Natural killer cell (primary cell): ENCODE measurements around the gene SH3D19. TPM values are rescaled to one million over a fixed set of nuclear protein-coding genes. Genes with fewer than 3 reads are reported as not detected.

ENCODE experiments used
- ATAC-seq, 3 donors: fragments of 150-1000 bp in 2 of 3; fragments of 200-7000 bp in 1 of 3; cut with Tn5 transposase; 1 replicate in 1 of 3; 2 replicates in 2 of 3; pipeline ENCODE4 v1.10.0; 2021; ENCODE audit warnings: mild to moderate bottlenecking in 2 of 3, moderate library complexity in 2 of 3
- DNase-seq, 2 donors: peaks; one replicate each; pipeline versions ENCODE4 v3.0.0 to v3.0.0-alpha.2; 2013 to 2021; ENCODE audit warnings: mixed read lengths in 1 of 2
- H3K27ac ChIP-seq: one replicate; pipeline ENCODE4 v1.5.1; 2013; ENCODE audit warnings: mild to moderate bottlenecking, low read length
- H3K27me3 ChIP-seq: one replicate; pipeline ENCODE4 v1.6.1; 2013; ENCODE audit warnings: low read length; ENCODE audit not compliant: control insufficient read depth, insufficient read depth
- H3K36me3 ChIP-seq: one replicate; pipeline ENCODE4 v1.6.1; 2013; ENCODE audit warnings: low read length; ENCODE audit not compliant: control insufficient read depth, insufficient read depth
- H3K4me1 ChIP-seq: one replicate; pipeline ENCODE4 v1.6.1; 2013; ENCODE audit warnings: low read length; ENCODE audit not compliant: control insufficient read depth, insufficient read depth
- H3K4me3 ChIP-seq: one replicate; pipeline ENCODE4 v1.5.1; 2013; ENCODE audit warnings: low read length
- H3K9me3 ChIP-seq: one replicate; pipeline ENCODE4 v1.6.1; 2013; ENCODE audit warnings: low read length; ENCODE audit not compliant: control insufficient read depth, insufficient read depth
- H3K27ac Mint-ChIP-seq, 2 donors: one replicate each; pipeline ENCODE4 v1.8.0; 2022; ENCODE audit warnings: mild to moderate bottlenecking in 2 of 2, mixed read lengths in 2 of 2, moderate library complexity in 1 of 2
- H3K27me3 Mint-ChIP-seq, 2 donors: one replicate each; pipeline ENCODE4 v1.8.0; 2022; ENCODE audit warnings: low read depth in 2 of 2, mixed read lengths in 2 of 2
- H3K36me3 Mint-ChIP-seq: one replicate; pipeline ENCODE4 v1.8.0; 2022; ENCODE audit warnings: mixed read lengths
- H3K4me1 Mint-ChIP-seq, 2 donors: one replicate each; pipeline ENCODE4 v1.8.0; 2022; ENCODE audit warnings: mixed read lengths in 2 of 2
- H3K4me3 Mint-ChIP-seq: one replicate; pipeline ENCODE4 v1.8.0; 2022; ENCODE audit warnings: mild to moderate bottlenecking, moderate library complexity, mixed read lengths
- H3K9me3 Mint-ChIP-seq, 2 donors: one replicate each; pipeline ENCODE4 v1.8.0; 2022; ENCODE audit warnings: mixed read lengths in 2 of 2
- CTCF ChIP-seq: fragments of 200-600 bp; IDR thresholded peaks from one replicate; pipeline ENCODE4 v1.8.0; 2022; ENCODE audit warnings: antibody characterized with exemption
- WGBS: methylation state at CpG from one replicate; pipeline ENCODE4 v1.1.7; 2013; ENCODE audit warnings: missing lambda C conversion rate; ENCODE audit not compliant: insufficient coverage; 5-methylcytosine and 5-hydroxymethylcytosine counted together
- intact Hi-C: fragments of 100-400 bp; cut with micrococcal nuclease; formaldehyde crosslinking; loops from one replicate; pipeline ENCODE4 v1.14.2; 2022
- total RNA-seq, 4 donors: library from RNA; stranded (reverse); fragments of 120-200 nt in 1 of 4; gene quantifications; one replicate each; pipeline versions ENCODE4 v1.2.3 to v1.2.4, GENCODE V29; 2013 to 2022

SH3D19 gene
- total RNA-seq, 3 donors from 2014 or later (not counting 1 experiment from before 2014, with no cell fraction given): 0.13 TPM; not detected in 2

GRCh38 chr4:151163855-151164254, 161.6 kb downstream of the SH3D19 start:
- DNase-seq (no peak), ATAC-seq (no peak)
- WGBS: 100% methylated on average over 1 of the region's 1 CpG
- TF ChIP-seq CTCF: no peak
- Mint-ChIP-seq H3K27ac (no peak overlapping the region), H3K36me3 (no peaks in the 10 kb centered on the region), H3K9me3 (no peaks in the 10 kb centered on the region), H3K27me3 (peaks cover 11 to 20% of the 10 kb centered on the region in 2 donors), H3K4me1 (no peaks in the 10 kb centered on the region), H3K4me3 (no peak overlapping the region)
- H3K27me3 ChIP-seq: no peaks in the 10 kb centered on the region
- H3K4me1 ChIP-seq: no peaks in the 10 kb centered on the region
- no peak overlapping the region for H3K4me3 ChIP-seq
- no peaks in the 10 kb centered on the region for H3K9me3 ChIP-seq
- intact Hi-C loops: no loop called here
- H3K27ac ChIP-seq: no peak overlapping the region
- H3K36me3 ChIP-seq: no peaks in the 10 kb centered on the region

- intact Hi-C loops: no loop called here
- Histone ChIP-seq H3K4me1 (no peaks in the 10 kb centered on the region), H3K4me3 (no peak overlapping the region), H3K27ac (no peak overlapping the region), H3K36me3 (no peaks in the 10 kb centered on the region), H3K27me3 (peaks cover 4% of the 10 kb centered on the region), H3K9me3 (no peaks in the 10 kb centered on the region)
- TF ChIP-seq CTCF: no peak
- DNase-seq: no peak
- no CpG with 5 or more reads among the region's 1 CpG for WGBS
- Mint-ChIP-seq H3K27ac (no peak overlapping the region), H3K36me3 (no peaks in the 10 kb centered on the region), H3K4me1 (no peaks in the 10 kb centered on the region), H3K27me3 (peaks cover 12 to 20% of the 10 kb centered on the region in 2 donors), H3K9me3 (no peaks in the 10 kb centered on the region), H3K4me3 (no peak overlapping the region)
- ATAC-seq: no peak
Observed at GRCh38 chr4:151158979-151159378, 166.4 kb downstream of the SH3D19 start.

GRCh38 chr4:151157543-151157942, 167.9 kb downstream of the SH3D19 start:
- TF ChIP-seq CTCF: no peak
- no peaks in the 10 kb centered on the region for H3K36me3 Mint-ChIP-seq
- H3K27me3 Mint-ChIP-seq: peaks cover 12 to 20% of the 10 kb centered on the region in 2 donors
- no peak overlapping the region for H3K4me3 Mint-ChIP-seq
- no peak for DNase-seq
- whole genome bisulfite sequencing: 100% methylated on average over 1 of the region's 2 CpGs
- Histone ChIP-seq H3K9me3 (no peaks in the 10 kb centered on the region), H3K27me3 (peaks cover 4% of the 10 kb centered on the region), H3K4me1 (no peaks in the 10 kb centered on the region), H3K27ac (no peak overlapping the region), H3K4me3 (no peak overlapping the region), H3K36me3 (no peaks in the 10 kb centered on the region)
- ATAC-seq: no peak
- H3K4me1 Mint-ChIP-seq: no peaks in the 10 kb centered on the region
- no peaks in the 10 kb centered on the region for H3K9me3 Mint-ChIP-seq
- intact Hi-C loops: no loop called here
- no peak overlapping the region for H3K27ac Mint-ChIP-seq

- peaks cover 4% of the 10 kb centered on the region for H3K27me3 ChIP-seq
- H3K9me3 Mint-ChIP-seq: no peaks in the 10 kb centered on the region
- intact Hi-C loops: no loop called here
- DNase-seq (no peak), ATAC-seq (no peak)
- H3K27ac ChIP-seq: no peak overlapping the region
- H3K27ac Mint-ChIP-seq: no peak overlapping the region
- no peak overlapping the region for H3K4me3 Mint-ChIP-seq
- no peaks in the 10 kb centered on the region for H3K36me3 ChIP-seq
- TF ChIP-seq CTCF: no peak
- 17% methylated on average over 1 of the region's 2 CpGs for WGBS
- no peaks in the 10 kb centered on the region for H3K36me3 Mint-ChIP-seq
- H3K4me1 Mint-ChIP-seq: no peaks in the 10 kb centered on the region
- no peaks in the 10 kb centered on the region for H3K9me3 ChIP-seq
- no peaks in the 10 kb centered on the region for H3K4me1 ChIP-seq
- H3K27me3 Mint-ChIP-seq: peaks cover 6 to 11% of the 10 kb centered on the region in 2 donors
- H3K4me3 ChIP-seq: no peak overlapping the region
Observed at GRCh38 chr4:151153585-151153984, 171.8 kb downstream of the SH3D19 start.
